Trophoblast cell (in vitro differentiated cells and primary cell): Measurements from ENCODE around the gene OR51A7.

Experiments used
- DNase-seq, 2 donors: peaks; one replicate each; pipeline ENCODE4 v3.0.0-alpha.2; 2016
- H2AFZ ChIP-seq: 2 replicates; pipeline ENCODE4 v1.6.1; 2013; ENCODE audit warnings: low read length, moderate library complexity, mild to moderate bottlenecking; ENCODE audit not compliant: insufficient read depth, poor library complexity
- H2AK5ac ChIP-seq: 2 replicates; pipeline ENCODE4 v1.6.1; 2013; ENCODE audit warnings: mild to moderate bottlenecking, low read length
- H2BK120ac ChIP-seq: 2 replicates; pipeline ENCODE4 v1.6.1; 2013; ENCODE audit warnings: low read length, mild to moderate bottlenecking, moderate library complexity; ENCODE audit not compliant: insufficient read depth, poor library complexity
- H2BK12ac ChIP-seq: 2 replicates; pipeline ENCODE4 v1.6.1; 2013; ENCODE audit warnings: mild to moderate bottlenecking, low read length, moderate library complexity
- H2BK5ac ChIP-seq: 2 replicates; pipeline ENCODE4 v1.6.1; 2013; ENCODE audit warnings: low read length, low read depth, moderate library complexity, mild to moderate bottlenecking; ENCODE audit not compliant: poor library complexity
- H3K14ac ChIP-seq: 2 replicates; pipeline ENCODE4 v1.6.1; 2013; ENCODE audit warnings: mild to moderate bottlenecking, low read length
- H3K18ac ChIP-seq: 2 replicates; pipeline ENCODE4 v1.6.1; 2013; ENCODE audit warnings: mild to moderate bottlenecking, low read length
- H3K23ac ChIP-seq: 2 replicates; pipeline ENCODE4 v1.6.1; 2013; ENCODE audit warnings: low read length
- H3K27ac ChIP-seq: 2 replicates; pipeline ENCODE4 v1.5.1; 2013; ENCODE audit warnings: low read depth, mild to moderate bottlenecking, inconsistent platforms, low read length, moderate library complexity
- H3K27me3 ChIP-seq: 2 replicates; pipeline ENCODE4 v1.6.1; 2013; ENCODE audit warnings: inconsistent platforms, mild to moderate bottlenecking, low read length, moderate library complexity; ENCODE audit not compliant: insufficient read depth
- H3K36me3 ChIP-seq, 2 experiments: 1 replicate in 1 of 2; 2 replicates in 1 of 2; pipeline ENCODE4 v1.6.1; 2013; ENCODE audit warnings: low read length in 2 of 2, mild to moderate bottlenecking in 2 of 2, moderate library complexity in 1 of 2; ENCODE audit not compliant: insufficient read depth in 2 of 2, control insufficient read depth in 1 of 2
- H3K4ac ChIP-seq: 2 replicates; pipeline ENCODE4 v1.6.1; 2013; ENCODE audit warnings: low read depth, mild to moderate bottlenecking, low read length, moderate library complexity
- H3K4me1 ChIP-seq, 2 experiments: 1 replicate in 1 of 2; 2 replicates in 1 of 2; pipeline ENCODE4 v1.6.1; 2013; ENCODE audit warnings: low read length in 2 of 2, mild to moderate bottlenecking in 2 of 2, moderate library complexity in 1 of 2; ENCODE audit not compliant: insufficient read depth in 2 of 2, control insufficient read depth in 1 of 2
- H3K4me2 ChIP-seq: 2 replicates; pipeline ENCODE4 v1.6.1; 2013; ENCODE audit warnings: inconsistent platforms, mild to moderate bottlenecking, low read length, moderate library complexity
- H3K4me3 ChIP-seq: 2 replicates; pipeline ENCODE4 v1.5.1; 2013; ENCODE audit warnings: mild to moderate bottlenecking, low read depth, low read length, inconsistent platforms
- H3K79me1 ChIP-seq: one replicate; pipeline ENCODE4 v1.6.1; 2013; ENCODE audit warnings: low read length
- H3K79me2 ChIP-seq: 2 replicates; pipeline ENCODE4 v1.6.1; 2013; ENCODE audit warnings: low read length, mild to moderate bottlenecking; ENCODE audit not compliant: control insufficient read depth, insufficient read depth, poor library complexity
- H3K9ac ChIP-seq: 2 replicates; pipeline ENCODE4 v1.6.1; 2013; ENCODE audit warnings: mild to moderate bottlenecking, low read length
- H3K9me3 ChIP-seq: 2 replicates; pipeline ENCODE4 v1.6.1; 2013; ENCODE audit warnings: low read depth, mild to moderate bottlenecking, control low read depth, inconsistent platforms, low read length; ENCODE audit not compliant: insufficient read depth
- H4K12ac ChIP-seq: 2 replicates; pipeline ENCODE4 v1.6.1; 2013; ENCODE audit warnings: low read depth, mild to moderate bottlenecking, low read length, moderate library complexity
- H4K8ac ChIP-seq: 2 replicates; pipeline ENCODE4 v1.6.1; 2013; ENCODE audit warnings: low read depth, mild to moderate bottlenecking, low read length, moderate library complexity
- H4K91ac ChIP-seq: one replicate; pipeline ENCODE4 v1.6.1; 2013; ENCODE audit warnings: low read depth, mild to moderate bottlenecking, low read length, moderate library complexity
- WGBS: extraction: QIAGEN DNeasy Blood & Tissue Kit; methylation state at CpG from one replicate; pipeline ENCODE4 v1.1.7; 2013; ENCODE audit warnings: missing lambda C conversion rate; ENCODE audit not compliant: insufficient read length, insufficient coverage; ENCODE audit errors: extremely low coverage; 5-methylcytosine and 5-hydroxymethylcytosine counted together

The OR51A7 gene

GRCh38 chr11:4891996-4892640 lies 11.5 kb upstream of the OR51A7 start:
- H2AK5ac ChIP-seq: no peak overlapping the region
- no peak for DNase-seq
- no peak overlapping the region for H3K4me2 ChIP-seq
- no peak overlapping the region for H3K9ac ChIP-seq
- no peak overlapping the region for H2AFZ ChIP-seq
- no peak overlapping the region for H4K8ac ChIP-seq
- H2BK5ac ChIP-seq: no peak overlapping the region
- H2BK120ac ChIP-seq: no peak overlapping the region
- H2BK12ac ChIP-seq: no peak overlapping the region
- no peaks in the 10 kb centered on the region for H3K9me3 ChIP-seq
- H4K91ac ChIP-seq: no peak overlapping the region
- no peaks in the 10 kb centered on the region for H3K36me3 ChIP-seq
- no peak overlapping the region for H3K4ac ChIP-seq
- H4K12ac ChIP-seq: no peak overlapping the region
- no peaks in the 10 kb centered on the region for H3K79me1 ChIP-seq
- no peaks in the 10 kb centered on the region for H3K4me1 ChIP-seq
- H3K18ac ChIP-seq: no peak overlapping the region
- no peaks in the 10 kb centered on the region for H3K27me3 ChIP-seq
- H3K27ac ChIP-seq: no peak overlapping the region
- H3K23ac ChIP-seq: no peak overlapping the region
- H3K4me3 ChIP-seq: no peak overlapping the region
- H3K14ac ChIP-seq: no peak overlapping the region
- no CpG with 5 or more reads among the region's 1 CpG for WGBS
- H3K79me2 ChIP-seq: no peaks in the 10 kb centered on the region

- H3K4me2 ChIP-seq: no peak overlapping the region
- H3K36me3 ChIP-seq: no peaks in the 10 kb centered on the region
- no peak overlapping the region for H2AK5ac ChIP-seq
- H3K18ac ChIP-seq: no peak overlapping the region
- H3K23ac ChIP-seq: no peak overlapping the region
- no peak overlapping the region for H4K12ac ChIP-seq
- no peak overlapping the region for H2BK5ac ChIP-seq
- no peak overlapping the region for H4K8ac ChIP-seq
- no peak overlapping the region for H3K14ac ChIP-seq
- no peaks in the 10 kb centered on the region for H3K79me2 ChIP-seq
- H3K4me3 ChIP-seq: no peak overlapping the region
- H2BK12ac ChIP-seq: no peak overlapping the region
- no peak overlapping the region for H3K4ac ChIP-seq
- H2AFZ ChIP-seq: no peak overlapping the region
- no peaks in the 10 kb centered on the region for H3K79me1 ChIP-seq
- no peak overlapping the region for H3K27ac ChIP-seq
- H3K27me3 ChIP-seq: no peaks in the 10 kb centered on the region
- no peak for DNase-seq
- H3K4me1 ChIP-seq: no peaks in the 10 kb centered on the region
- no peak overlapping the region for H2BK120ac ChIP-seq
- H3K9me3 ChIP-seq: no peaks in the 10 kb centered on the region
- no peak overlapping the region for H3K9ac ChIP-seq
- no peak overlapping the region for H4K91ac ChIP-seq
Observed at GRCh38 chr11:4916581-4916980, 13.0 kb downstream of the OR51A7 start.

- H3K9me3 ChIP-seq: no peaks in the 10 kb centered on the region
- WGBS: no CpG with 5 or more reads among the region's 4 CpGs
- no peak within 1 kb of the TSS for H3K4me3 ChIP-seq
- H3K27ac ChIP-seq: no peak within 1 kb of the TSS
- H2BK120ac ChIP-seq: no peak within 1 kb of the TSS
- no peak within 1 kb of the TSS for H3K4me2 ChIP-seq
- H4K8ac ChIP-seq: no peak within 1 kb of the TSS
- no peaks in the 10 kb centered on the region for H3K27me3 ChIP-seq
- no peak within 1 kb of the TSS for H3K23ac ChIP-seq
- no peaks in the 10 kb centered on the region for H3K4me1 ChIP-seq
- H4K12ac ChIP-seq: no peak within 1 kb of the TSS
- H4K91ac ChIP-seq: no peak within 1 kb of the TSS
- H2BK5ac ChIP-seq: no peak within 1 kb of the TSS
- no peaks in the 10 kb centered on the region for H3K36me3 ChIP-seq
- H2AFZ ChIP-seq: no peak within 1 kb of the TSS
- no peaks in the 10 kb centered on the region for H3K79me1 ChIP-seq
- H2BK12ac ChIP-seq: no peak within 1 kb of the TSS
- no peak within 1 kb of the TSS for H2AK5ac ChIP-seq
- H3K4ac ChIP-seq: no peak within 1 kb of the TSS
- DNase-seq: no peak
- no peaks in the 10 kb centered on the region for H3K79me2 ChIP-seq
- no peak within 1 kb of the TSS for H3K14ac ChIP-seq
- H3K9ac ChIP-seq: no peak within 1 kb of the TSS
- H3K18ac ChIP-seq: no peak within 1 kb of the TSS
Observed at GRCh38 chr11:4919250-4919649, 15.7 kb downstream of the OR51A7 start, which contains the start of gene OR51G2. Gene OR51G2, minus strand, starts transcription at chr11:4919350. Its CDS starts 3,687 bp downstream, at chr11:4915663.

- H3K4me2 ChIP-seq: no peak overlapping the region
- no peak overlapping the region for H3K27ac ChIP-seq
- no peak overlapping the region for H3K14ac ChIP-seq
- no peak overlapping the region for H3K4me3 ChIP-seq
- H3K4ac ChIP-seq: no peak overlapping the region
- H4K8ac ChIP-seq: no peak overlapping the region
- no peaks in the 10 kb centered on the region for H3K27me3 ChIP-seq
- no peaks in the 10 kb centered on the region for H3K9me3 ChIP-seq
- H2AK5ac ChIP-seq: no peak overlapping the region
- no CpG with 5 or more reads among the region's 1 CpG for WGBS
- no peak overlapping the region for H3K18ac ChIP-seq
- H4K91ac ChIP-seq: no peak overlapping the region
- H2BK12ac ChIP-seq: no peak overlapping the region
- no peaks in the 10 kb centered on the region for H3K79me1 ChIP-seq
- no peak overlapping the region for H2BK5ac ChIP-seq
- no peak overlapping the region for H2BK120ac ChIP-seq
- H3K79me2 ChIP-seq: no peaks in the 10 kb centered on the region
- no peaks in the 10 kb centered on the region for H3K36me3 ChIP-seq
- H4K12ac ChIP-seq: no peak overlapping the region
- H3K23ac ChIP-seq: no peak overlapping the region
- no peak overlapping the region for H3K9ac ChIP-seq
- H3K4me1 ChIP-seq: no peaks in the 10 kb centered on the region
- H2AFZ ChIP-seq: no peak overlapping the region
- DNase-seq: no peak
Observed at GRCh38 chr11:4921796-4922195, 18.2 kb downstream of the OR51A7 start.
